ENCODE data around the gene TM9SF1.

DNA sequence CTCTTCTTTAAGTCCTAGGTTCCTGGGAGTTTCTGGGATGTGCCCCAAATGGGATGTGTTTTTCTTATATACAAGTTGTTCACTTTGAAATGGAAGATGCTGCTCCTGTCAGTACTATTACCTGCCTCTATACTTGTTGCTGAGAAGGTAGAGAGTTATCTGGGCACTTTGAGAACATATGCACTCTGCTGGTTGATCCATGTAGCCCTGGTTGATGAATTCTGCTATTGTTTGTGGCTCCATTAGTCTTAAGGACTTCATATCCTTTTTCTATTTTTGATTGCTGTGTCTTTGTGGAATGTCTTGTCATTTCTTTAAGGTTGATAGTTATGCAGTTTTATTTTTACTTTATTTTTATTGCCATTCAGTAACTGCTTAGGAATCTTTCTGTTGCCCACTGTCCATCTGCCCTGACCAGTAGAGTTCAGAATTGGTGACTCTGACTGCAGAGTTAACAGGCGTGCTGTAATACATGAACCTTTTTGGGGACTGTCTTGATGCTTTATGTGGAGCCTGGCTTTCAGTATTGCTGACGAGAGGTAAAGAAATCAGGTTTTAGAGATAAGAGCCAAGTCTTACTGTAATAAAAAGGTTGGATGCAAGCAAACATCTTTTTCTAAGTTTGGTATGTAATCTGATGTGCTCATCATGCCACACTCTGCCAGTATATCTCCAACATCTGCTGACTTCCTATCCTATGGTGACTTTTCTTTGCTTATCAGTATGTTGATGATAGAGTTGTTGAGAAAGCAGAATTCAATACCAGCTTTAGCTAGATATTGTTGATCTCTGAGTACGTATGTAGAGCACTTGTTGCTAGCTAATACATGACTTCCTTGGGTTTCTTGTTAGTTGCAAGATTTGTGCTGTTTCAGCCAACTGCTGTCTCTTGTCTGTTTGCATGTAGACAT is 39.1 kb upstream of the TM9SF1 start:
- TF ChIP-seq, protein P1, sequence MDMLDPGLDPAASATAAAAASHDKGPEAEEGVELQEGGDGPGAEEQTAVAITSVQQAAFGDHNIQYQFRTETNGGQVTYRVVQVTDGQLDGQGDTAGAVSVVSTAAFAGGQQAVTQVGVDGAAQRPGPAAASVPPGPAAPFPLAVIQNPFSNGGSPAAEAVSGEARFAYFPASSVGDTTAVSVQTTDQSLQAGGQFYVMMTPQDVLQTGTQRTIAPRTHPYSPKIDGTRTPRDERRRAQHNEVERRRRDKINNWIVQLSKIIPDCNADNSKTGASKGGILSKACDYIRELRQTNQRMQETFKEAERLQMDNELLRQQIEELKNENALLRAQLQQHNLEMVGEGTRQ (IDR thresholded peaks at IDR 0.05), result no peak
- no peak for TF ChIP-seq EP300 (IDR thresholded peaks at IDR 0.05)
